Endothelial cell of umbilical vein (primary cell): ENCODE measurements around the gene QSER1. TPM values are rescaled to one million over a fixed set of nuclear protein-coding genes. Genes with fewer than 3 reads are reported as not detected.

Source experiments
- BruUV-seq: library from RNA; stranded (reverse); fragments of 400-500 nt; replicated peaks from 2 replicates; lab custom pipeline; 2021; lab: Mats Ljungman, UMichigan
- CTCF ChIA-PET: fragments of 300-600, 350-600 bp; sonication (Branson Sonifier 250); formaldehyde crosslinking; loops from one replicate; lab custom pipeline; 2021; ENCODE audit warnings: antibody characterized with exemption, inconsistent platforms; lab: Charles Lee
- POLR2A ChIA-PET: fragments of 300-600, 350-600 bp; sonication (Branson Sonifier 250); formaldehyde crosslinking; loops from one replicate; lab custom pipeline; 2021; ENCODE audit warnings: antibody characterized with exemption, inconsistent platforms; lab: Charles Lee
- DNase-seq: peaks from one replicate; pipeline ENCODE4 v3.0.0-alpha.2; 2011; ENCODE audit warnings: low read depth, low spot score
- FAIRE-seq: peaks from 2 replicates; lab custom pipeline; 2011; peaks lifted over from hg19 to GRCh38; lab: Jason Lieb, UNC
- H2AFZ ChIP-seq: 2 replicates; pipeline ENCODE4 v1.6.0; 2012; ENCODE audit warnings: low read depth, low read length, control low read depth, inconsistent platforms
- H3K27ac ChIP-seq: 2 replicates; pipeline ENCODE4 v1.5.1; 2011; ENCODE audit warnings: low read depth, mild to moderate bottlenecking, control low read depth, low read length, moderate library complexity; ENCODE audit not compliant: insufficient read depth
- H3K27me3 ChIP-seq, 2 experiments: 2 replicates each; pipeline versions ENCODE4 v1.6.0 to v1.6.1; 2011; ENCODE audit warnings: low read length in 2 of 2, mixed read lengths in 1 of 2; ENCODE audit not compliant: control insufficient read depth in 2 of 2, insufficient read depth in 2 of 2
- H3K36me3 ChIP-seq, 2 experiments: 2 replicates in 1 of 2; 3 replicates in 1 of 2; pipeline ENCODE4 v1.5.1; 2011; ENCODE audit warnings: low read length in 2 of 2, mild to moderate bottlenecking in 1 of 2, moderate library complexity in 1 of 2; ENCODE audit not compliant: control insufficient read depth in 2 of 2, insufficient read depth in 2 of 2; ENCODE audit errors: extremely low read depth in 1 of 2
- H3K4me1 ChIP-seq: 3 replicates; pipeline ENCODE4 v1.5.1; 2011; ENCODE audit warnings: mild to moderate bottlenecking, low read length; ENCODE audit not compliant: control insufficient read depth, insufficient read depth; ENCODE audit errors: extremely low read depth
- H3K4me2 ChIP-seq: 2 replicates; pipeline ENCODE4 v1.6.1; 2011; ENCODE audit warnings: low read length, control low read depth, mixed read lengths; ENCODE audit not compliant: insufficient read depth
- H3K4me3 ChIP-seq, 3 experiments: fragments of 200-600 bp in 1 of 3; sonication (generic), shearing (Covaris generic) in 1 of 3; replicated peaks in 1 of 3; 2 replicates each; pipeline ENCODE4 v1.5.1; 2011 to 2016; ENCODE audit warnings: control low read depth in 3 of 3, low read length in 3 of 3, mild to moderate bottlenecking in 2 of 3, inconsistent platforms in 1 of 3, low read depth in 1 of 3, moderate library complexity in 1 of 3; ENCODE audit not compliant: insufficient read depth in 1 of 3
- H3K79me2 ChIP-seq: 2 replicates; pipeline ENCODE4 v1.6.0; 2012; ENCODE audit warnings: low read length, inconsistent platforms; ENCODE audit not compliant: control insufficient read depth, insufficient read depth
- H3K9ac ChIP-seq: replicated peaks from 2 replicates; pipeline ENCODE3; 2011; ENCODE audit warnings: low read length, control low read depth; ENCODE audit not compliant: insufficient read depth; ENCODE audit errors: extremely low read depth
- H3K9me1 ChIP-seq: replicated peaks from 3 replicates; pipeline ENCODE4 v1.6.0; 2011; ENCODE audit warnings: mild to moderate bottlenecking, low read length; ENCODE audit not compliant: control insufficient read depth, insufficient read depth; ENCODE audit errors: extremely low read depth
- H3K9me3 ChIP-seq: replicated peaks from 2 replicates; pipeline ENCODE4 v1.5.1; 2012; ENCODE audit warnings: low read length, inconsistent platforms; ENCODE audit not compliant: control insufficient read depth, insufficient read depth
- H4K20me1 ChIP-seq: replicated peaks from 2 replicates; pipeline ENCODE3; 2011; ENCODE audit warnings: mild to moderate bottlenecking, low read length; ENCODE audit not compliant: control insufficient read depth, insufficient read depth; ENCODE audit errors: extremely low read depth
- CTCF ChIP-seq, 2 donors: IDR thresholded peaks; 1 replicate in 1 of 2; 2 replicates in 1 of 2; pipeline ENCODE4 v1.5.1; 2011; ENCODE audit warnings: low read length in 2 of 2, mild to moderate bottlenecking in 2 of 2, moderate library complexity in 2 of 2, control low read depth in 1 of 2, inconsistent platforms in 1 of 2, low read depth in 1 of 2; ENCODE audit not compliant: insufficient read depth in 1 of 2; ENCODE audit errors: extremely low read depth in 1 of 2
- EZH2 ChIP-seq: IDR thresholded peaks from 2 replicates; pipeline ENCODE4 v1.6.1; 2012; ENCODE audit warnings: borderline replicate concordance, low read depth, mild to moderate bottlenecking, moderate library complexity, low read length, inconsistent platforms; ENCODE audit not compliant: severe bottlenecking
- FOS ChIP-seq: IDR thresholded peaks from 2 replicates; pipeline ENCODE4 v1.6.1; 2011; ENCODE audit warnings: mild to moderate bottlenecking, low read length, moderate library complexity, borderline replicate concordance; ENCODE audit not compliant: insufficient read depth
- GATA2 ChIP-seq: IDR thresholded peaks from 2 replicates; pipeline ENCODE4 v1.7.0; 2011; ENCODE audit warnings: low read depth, mild to moderate bottlenecking, moderate library complexity, mixed read lengths, low read length; ENCODE audit not compliant: insufficient read length, insufficient read depth
- JUN ChIP-seq: IDR thresholded peaks from 2 replicates; pipeline ENCODE4 v1.6.1; 2011; ENCODE audit warnings: borderline replicate concordance, low read depth; ENCODE audit not compliant: insufficient read length, insufficient read depth
- MAX ChIP-seq: IDR thresholded peaks from 2 replicates; pipeline ENCODE4 v1.6.1; 2011; ENCODE audit not compliant: insufficient read depth, insufficient read length
- MYC ChIP-seq: IDR thresholded peaks from one replicate; pipeline ENCODE4 v1.6.1; 2011; ENCODE audit warnings: mild to moderate bottlenecking, low read depth, low read length
- POLR2A ChIP-seq: IDR thresholded peaks from 2 replicates; pipeline ENCODE4 v1.6.1; 2012; ENCODE audit warnings: low read depth, mild to moderate bottlenecking, control low read depth, low read length
- POLR2AphosphoS5 ChIP-seq: IDR thresholded peaks from 2 replicates; pipeline ENCODE4 v1.6.1; 2012; ENCODE audit warnings: low read depth, mild to moderate bottlenecking, control low read depth, low read length, moderate library complexity; ENCODE audit not compliant: insufficient read depth
- dilution Hi-C: fragments of 300-500 bp; cut with MboI; formaldehyde crosslinking; loops from one replicate; pipeline ENCODE4 v1.15.0; 2019; ENCODE audit warnings: low sequenced_read_pairs; ENCODE audit not compliant: extremely low pct_ligation_motif_present
- intact Hi-C: fragments of 100-400 bp; cut with micrococcal nuclease; formaldehyde crosslinking; loops from one replicate; pipeline ENCODE4 v1.10.0; 2022
- polyA plus RNA-seq, 4 experiments: library from polyadenylated mRNA; depleted of rRNA in 3 of 4; stranded (reverse) in 3 of 4; unstranded in 1 of 4; fragments of >200 nt; gene quantifications; 2 replicates each; pipeline versions ENCODE4 v1.2.1 to v1.2.3, GENCODE V29; 2011 to 2012; ENCODE audit warnings: missing spikeins in 1 of 4
- total RNA-seq: library from RNA; stranded (reverse); gene quantifications from 2 replicates; pipeline ENCODE4 v1.2.3, GENCODE V29; 2021

QSER1 gene
- total and polyA plus RNA-seq, 2 donors (not counting 3 experiments of a cell fraction or from before 2014, with no cell fraction given), result 5.5 to 36.6 TPM

- CTCF ChIA-PET, result interaction anchor here (1.0 kb wide), 1 partner anchor 102 kb away, joined by 3 read pairs; no protein-coding TSS in a partner anchor
- TF ChIP-seq MAX, result no peak
- no peak for TF ChIP-seq GATA2
- no peak for TF ChIP-seq MYC
- no peak for TF ChIP-seq CTCF (IDR thresholded peaks at IDR 0.05; ENCODE audit: extremely low read depth in 1 of 2, insufficient read depth in 1 of 2, low read depth in 1 of 2, low read length in 2 of 2)
- no peak for TF ChIP-seq EZH2
- TF ChIP-seq FOS, result no peak
- no peak for TF ChIP-seq POLR2AphosphoS5
- no peak for TF ChIP-seq POLR2A
- no peak for TF ChIP-seq JUN
Measured at GRCh38 chr11:32963721-32964120, 71.1 kb downstream of the QSER1 start.

More at GRCh38 chr11:32963721-32964120, 71.1 kb downstream of the QSER1 start:
- Histone ChIP-seq H2AFZ (no peak overlapping the region), H3K27ac (no peak overlapping the region), H3K4me1 (no peaks in the 10 kb centered on the region), H3K9me3 (no peaks in the 10 kb centered on the region), H3K79me2 (no peaks in the 10 kb centered on the region), H3K9ac (no peak overlapping the region), H3K27me3 (no peaks in the 10 kb centered on the region), H4K20me1 (no peaks in the 10 kb centered on the region), H3K4me3 (no peak overlapping the region), H3K36me3 (peaks cover 0 to 4% of the 10 kb centered on the region in 2 experiments), H3K4me2 (no peak overlapping the region), H3K9me1 (no peaks in the 10 kb centered on the region)
- no TSS peak for BruUV-seq
- dilution Hi-C loops (no loop called here), intact Hi-C loops (loop anchor here (5.0 to 10.0 kb wide), 2 partner anchors 364 to 721 kb away; no protein-coding TSS in a partner anchor)
- POLR2A ChIA-PET, result no interaction called here
- DNase-seq, result no peak
- no peak for FAIRE-seq
